Lower lobe of right lung (tissue), 2 donors: ENCODE measurements around the gene SCN3B. TPM values are rescaled to one million over a fixed set of nuclear protein-coding genes. Genes with fewer than 3 reads are reported as not detected.
"Not testable (repeated sequence)": the region's sequence is repeated elsewhere in the genome, so short reads cannot be mapped to it uniquely, and the experiment has no call there.

ENCODE experiments used
- ATAC-seq, 2 donors: fragments of 200-7000 bp; cut with Tn5 transposase; one replicate each; pipeline ENCODE4 v1.9.1; 2020 to 2022; ENCODE audit warnings: mild to moderate bottlenecking in 2 of 2, moderate library complexity in 2 of 2
- DNase-seq: peaks from one replicate; pipeline ENCODE4 v3.0.0-alpha.2; 2020
- H3K27ac ChIP-seq: fragments of 200-600 bp; one replicate; pipeline ENCODE4 v1.8.0; 2022
- H3K27me3 ChIP-seq: fragments of 200-600 bp; one replicate; pipeline ENCODE4 v1.8.0; 2022; ENCODE audit warnings: low read depth
- H3K36me3 ChIP-seq: fragments of 200-600 bp; one replicate; pipeline ENCODE4 v1.8.0; 2022; ENCODE audit warnings: mild to moderate bottlenecking
- H3K4me1 ChIP-seq: fragments of 200-600 bp; one replicate; pipeline ENCODE4 v1.8.0; 2022
- H3K4me3 ChIP-seq: fragments of 200-600 bp; one replicate; pipeline ENCODE4 v1.8.0; 2022; ENCODE audit warnings: mild to moderate bottlenecking
- H3K9me3 ChIP-seq: fragments of 200-600 bp; one replicate; pipeline ENCODE4 v1.8.0; 2022
- intact Hi-C: fragments of 100-400 bp; cut with DNase I; formaldehyde crosslinking; loops from one replicate; pipeline ENCODE4 v1.11.0; 2022
- total RNA-seq: library from RNA; stranded (reverse); fragmentation: NEBNext Ultra II Directional; extraction: Animal tissue kit (Norgen Biotek cat#: 25700); gene quantifications from one replicate; pipeline ENCODE4 v1.2.1, GENCODE V29; 2021
- TF ChIP-seq, protein P1 (sequence below): fragments of 200-600 bp; IDR thresholded peaks from one replicate; pipeline ENCODE4 v1.8.0; 2022; ENCODE audit warnings: antibody characterized with exemption, mild to moderate bottlenecking
- donor health status: DM: no; HTN: yes; CAD: no; lungs with severe emphysema.

Gene SCN3B
- total RNA-seq, 1 donor from 2014 or later: 3.2 TPM

DNA sequence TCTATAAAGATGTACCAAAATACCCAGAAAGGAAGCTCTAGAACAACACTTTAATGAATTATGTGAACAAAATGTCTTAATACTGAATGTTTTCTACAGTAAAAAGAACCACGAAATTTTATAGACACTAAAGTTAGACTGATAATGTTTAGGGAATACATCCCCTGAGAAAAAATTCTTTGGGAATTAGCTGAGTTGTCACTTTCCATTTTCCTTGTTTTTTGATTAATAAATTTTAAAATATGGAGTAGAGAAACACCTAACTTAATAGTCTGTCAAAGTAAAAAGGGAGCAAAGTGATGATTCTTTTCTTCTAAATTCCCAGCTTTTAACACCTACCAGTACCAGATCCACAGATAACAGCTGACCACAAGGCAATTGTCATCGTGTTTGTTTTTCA lies 23.1 kb upstream of the SCN3B start:
- TF ChIP-seq, protein P1, sequence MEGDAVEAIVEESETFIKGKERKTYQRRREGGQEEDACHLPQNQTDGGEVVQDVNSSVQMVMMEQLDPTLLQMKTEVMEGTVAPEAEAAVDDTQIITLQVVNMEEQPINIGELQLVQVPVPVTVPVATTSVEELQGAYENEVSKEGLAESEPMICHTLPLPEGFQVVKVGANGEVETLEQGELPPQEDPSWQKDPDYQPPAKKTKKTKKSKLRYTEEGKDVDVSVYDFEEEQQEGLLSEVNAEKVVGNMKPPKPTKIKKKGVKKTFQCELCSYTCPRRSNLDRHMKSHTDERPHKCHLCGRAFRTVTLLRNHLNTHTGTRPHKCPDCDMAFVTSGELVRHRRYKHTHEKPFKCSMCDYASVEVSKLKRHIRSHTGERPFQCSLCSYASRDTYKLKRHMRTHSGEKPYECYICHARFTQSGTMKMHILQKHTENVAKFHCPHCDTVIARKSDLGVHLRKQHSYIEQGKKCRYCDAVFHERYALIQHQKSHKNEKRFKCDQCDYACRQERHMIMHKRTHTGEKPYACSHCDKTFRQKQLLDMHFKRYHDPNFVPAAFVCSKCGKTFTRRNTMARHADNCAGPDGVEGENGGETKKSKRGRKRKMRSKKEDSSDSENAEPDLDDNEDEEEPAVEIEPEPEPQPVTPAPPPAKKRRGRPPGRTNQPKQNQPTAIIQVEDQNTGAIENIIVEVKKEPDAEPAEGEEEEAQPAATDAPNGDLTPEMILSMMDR: no peak
- Histone ChIP-seq H3K4me3 (no peak overlapping the region), H3K4me1 (no peaks in the 10 kb centered on the region), H3K27me3 (peaks cover 6% of the 10 kb centered on the region), H3K36me3 (no peaks in the 10 kb centered on the region), H3K27ac (no peak overlapping the region), H3K9me3 (no peaks in the 10 kb centered on the region)
- ATAC-seq: no peak
- DNase-seq: no peak
- intact Hi-C loops: no loop called here

- intact Hi-C loops: no loop called here
- Histone ChIP-seq H3K27me3 (peaks cover 11% of the 10 kb centered on the region), H3K27ac (no peak overlapping the region), H3K9me3 (no peaks in the 10 kb centered on the region), H3K36me3 (no peaks in the 10 kb centered on the region), H3K4me3 (no peak overlapping the region), H3K4me1 (no peaks in the 10 kb centered on the region)
- ATAC-seq (peak in 1 of 2 donors; percentile 65), DNase-seq (no peak)
- TF ChIP-seq, protein P1: no peak
Measured at GRCh38 chr11:123674297-123674696, 19.9 kb upstream of the SCN3B start.

GRCh38 chr11:123672568-123672967 lies 18.1 kb upstream of the SCN3B start:
- peaks cover 11% of the 10 kb centered on the region for H3K27me3 ChIP-seq
- TF ChIP-seq, protein P1: no peak
- no peaks in the 10 kb centered on the region for H3K4me1 ChIP-seq
- DNase-seq: no peak
- H3K9me3 ChIP-seq: no peaks in the 10 kb centered on the region
- intact Hi-C loops: no loop called here
- H3K4me3 ChIP-seq: no peak overlapping the region
- no peaks in the 10 kb centered on the region for H3K36me3 ChIP-seq
- no peak overlapping the region for H3K27ac ChIP-seq
- ATAC-seq: no peak

DNA sequence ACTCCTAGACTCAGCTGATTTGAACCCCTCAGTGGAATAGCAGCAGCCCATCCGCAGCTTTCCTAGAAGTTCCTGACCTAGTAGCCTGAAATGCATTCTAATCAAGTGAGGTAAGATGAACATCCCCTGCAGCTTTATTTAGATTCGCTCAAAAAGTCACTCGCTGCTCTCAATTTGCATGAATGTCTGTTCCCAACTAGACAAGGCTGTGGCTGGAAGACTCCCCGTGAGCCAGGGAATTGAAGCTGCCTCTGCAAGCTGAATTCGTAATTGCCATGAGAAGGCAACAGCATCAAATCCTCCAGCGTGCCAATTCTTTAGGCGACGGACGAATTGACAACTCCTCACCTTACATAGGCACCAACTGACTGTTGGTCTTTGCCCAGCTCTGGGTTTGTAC lies 17.1 kb upstream of the SCN3B start:
- Histone ChIP-seq H3K4me3 (no peak overlapping the region), H3K27me3 (peaks cover 11% of the 10 kb centered on the region), H3K27ac (no peak overlapping the region), H3K9me3 (no peaks in the 10 kb centered on the region), H3K36me3 (no peaks in the 10 kb centered on the region), H3K4me1 (no peaks in the 10 kb centered on the region)
- DNase-seq (no peak), ATAC-seq (no peak)
- TF ChIP-seq, protein P1: no peak
- intact Hi-C loops: no loop called here

DNA sequence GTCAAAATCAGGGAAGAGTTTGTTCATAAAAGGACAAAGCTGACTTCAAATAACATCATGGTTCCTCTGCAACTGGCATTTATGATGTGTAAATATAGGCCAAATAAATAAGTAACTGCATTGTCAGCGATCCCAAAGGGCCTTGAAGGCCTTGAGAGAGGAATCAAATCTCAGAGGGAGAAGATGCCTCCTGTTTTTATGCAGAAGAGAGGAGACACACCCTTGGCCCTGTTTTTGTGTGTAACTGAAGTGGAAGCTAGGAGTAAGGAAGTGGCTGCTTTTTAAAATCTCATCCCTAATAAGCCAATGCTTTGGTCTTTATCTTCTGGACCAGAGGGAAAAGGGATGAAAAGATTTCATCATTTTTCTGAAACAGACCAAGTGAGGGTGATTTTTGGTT lies 15.7 kb upstream of the SCN3B start:
- peaks cover 5% of the 10 kb centered on the region for H3K27me3 ChIP-seq
- H3K27ac ChIP-seq: no peak overlapping the region
- H3K9me3 ChIP-seq: no peaks in the 10 kb centered on the region
- ATAC-seq: no peak
- no peak for DNase-seq
- intact Hi-C loops: no loop called here
- H3K36me3 ChIP-seq: no peaks in the 10 kb centered on the region
- H3K4me1 ChIP-seq: no peaks in the 10 kb centered on the region
- H3K4me3 ChIP-seq: no peak overlapping the region
- TF ChIP-seq, protein P1: no peak

DNA sequence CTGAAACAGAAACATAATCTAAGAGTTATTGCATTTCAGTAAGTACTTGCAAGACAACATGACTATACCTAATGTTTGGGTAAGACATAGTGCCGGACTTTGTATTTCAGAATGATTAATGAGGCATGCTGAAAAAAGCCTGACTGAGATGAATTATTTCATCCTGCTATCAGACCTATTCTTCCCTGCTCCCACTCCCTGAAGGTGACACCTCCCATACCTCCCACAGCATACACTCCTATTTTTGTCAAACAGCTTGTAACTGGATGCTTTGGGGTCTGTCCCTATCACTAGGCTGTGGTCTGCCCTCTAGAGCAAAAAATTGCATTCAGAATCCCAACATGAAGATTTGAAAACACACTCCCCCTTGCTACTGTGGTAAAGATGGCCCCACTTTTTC lies 10.9 kb upstream of the SCN3B start:
- Histone ChIP-seq H3K9me3 (no peaks in the 10 kb centered on the region), H3K4me1 (no peaks in the 10 kb centered on the region), H3K27ac (no peak overlapping the region), H3K27me3 (no peaks in the 10 kb centered on the region), H3K36me3 (no peaks in the 10 kb centered on the region), H3K4me3 (no peak overlapping the region)
- ATAC-seq (no peak), DNase-seq (no peak)
- intact Hi-C loops: no loop called here
- TF ChIP-seq, protein P1: no peak

GRCh38 chr11:123659965-123660364 lies 5.5 kb upstream of the SCN3B start:
- H3K4me3 ChIP-seq, intact Hi-C loops, DNase-seq, ATAC-seq, H3K4me1 ChIP-seq, H3K27ac ChIP-seq, H3K9me3 ChIP-seq, H3K36me3 ChIP-seq: not testable (repeated sequence)
- H3K27me3 ChIP-seq: peaks cover 16% of the 10 kb centered on the region
